LNCAP (cell line): ENCODE data around the gene C3.
A peak's percentile ranks its signal among the peaks of the same experiment; 100 is the strongest.

Experiments
- TF ChIP-seq, protein P1 (sequence below): fragments of 450-650 bp; IDR thresholded peaks from 2 replicates; pipeline ENCODE4 v1.5.1; 2017; ENCODE audit warnings: mild to moderate bottlenecking

The C3 gene

DNA sequence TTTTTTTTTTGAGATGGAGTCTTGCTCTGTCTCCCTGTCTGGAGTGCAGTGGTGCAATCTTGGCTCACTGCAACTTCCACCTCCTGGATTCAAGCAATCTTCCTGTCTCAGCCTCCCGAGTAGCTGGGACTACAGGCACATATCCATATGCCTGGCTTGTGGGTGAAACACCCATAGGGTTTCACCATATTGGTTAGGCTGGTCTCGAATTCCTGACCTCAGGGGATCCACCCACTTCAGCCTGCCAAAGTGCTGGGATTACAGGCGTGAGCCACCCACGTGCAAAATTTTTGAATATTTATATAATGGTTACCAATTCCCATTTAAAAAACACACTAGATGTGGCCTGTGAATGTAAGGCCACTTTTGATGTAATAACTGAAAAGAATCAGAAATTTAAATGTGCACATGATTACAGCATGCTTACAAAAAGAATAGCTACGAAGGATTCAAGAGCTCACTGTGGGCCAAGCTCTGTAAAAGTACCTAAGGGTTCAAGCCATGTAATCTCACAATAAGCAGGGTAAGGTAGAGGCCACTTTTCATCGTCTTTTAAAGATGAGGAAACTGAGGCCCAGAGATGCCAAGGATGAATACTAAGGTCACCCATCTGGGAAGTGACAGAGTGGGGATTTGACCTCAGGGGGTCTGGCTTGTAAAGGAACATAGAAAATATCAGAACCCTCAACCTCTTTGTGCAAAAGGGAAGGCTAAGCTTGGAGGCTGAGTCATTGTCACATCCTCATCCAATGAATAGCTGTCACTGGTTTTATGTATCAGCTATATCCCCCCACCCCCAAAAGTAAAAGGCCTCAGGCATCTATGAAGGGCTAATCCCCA is 68.3 kb downstream of the C3 start:
- TF ChIP-seq, protein P1, sequence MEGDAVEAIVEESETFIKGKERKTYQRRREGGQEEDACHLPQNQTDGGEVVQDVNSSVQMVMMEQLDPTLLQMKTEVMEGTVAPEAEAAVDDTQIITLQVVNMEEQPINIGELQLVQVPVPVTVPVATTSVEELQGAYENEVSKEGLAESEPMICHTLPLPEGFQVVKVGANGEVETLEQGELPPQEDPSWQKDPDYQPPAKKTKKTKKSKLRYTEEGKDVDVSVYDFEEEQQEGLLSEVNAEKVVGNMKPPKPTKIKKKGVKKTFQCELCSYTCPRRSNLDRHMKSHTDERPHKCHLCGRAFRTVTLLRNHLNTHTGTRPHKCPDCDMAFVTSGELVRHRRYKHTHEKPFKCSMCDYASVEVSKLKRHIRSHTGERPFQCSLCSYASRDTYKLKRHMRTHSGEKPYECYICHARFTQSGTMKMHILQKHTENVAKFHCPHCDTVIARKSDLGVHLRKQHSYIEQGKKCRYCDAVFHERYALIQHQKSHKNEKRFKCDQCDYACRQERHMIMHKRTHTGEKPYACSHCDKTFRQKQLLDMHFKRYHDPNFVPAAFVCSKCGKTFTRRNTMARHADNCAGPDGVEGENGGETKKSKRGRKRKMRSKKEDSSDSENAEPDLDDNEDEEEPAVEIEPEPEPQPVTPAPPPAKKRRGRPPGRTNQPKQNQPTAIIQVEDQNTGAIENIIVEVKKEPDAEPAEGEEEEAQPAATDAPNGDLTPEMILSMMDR = no peak

DNA sequence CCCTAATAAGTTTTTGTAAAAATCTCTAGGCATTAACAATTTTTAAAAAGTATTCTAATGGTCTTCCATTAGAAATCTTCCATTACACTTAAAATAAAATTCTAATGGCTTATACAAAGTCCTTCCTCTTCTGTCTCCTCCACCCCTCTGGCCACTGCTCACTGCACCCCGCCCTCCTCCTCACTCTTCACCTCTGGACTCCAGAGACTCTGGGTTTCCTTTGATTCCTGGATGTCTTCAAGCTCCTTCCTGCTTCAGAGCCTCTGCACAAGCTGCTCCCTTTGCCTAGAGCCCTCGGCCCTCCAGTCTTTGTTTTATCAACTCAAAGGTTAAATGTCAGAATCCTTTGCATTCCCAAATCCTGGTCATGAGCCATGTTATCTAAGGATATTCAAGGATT is 71.3 kb downstream of the C3 start:
- TF ChIP-seq, protein P1 = no peak

DNA sequence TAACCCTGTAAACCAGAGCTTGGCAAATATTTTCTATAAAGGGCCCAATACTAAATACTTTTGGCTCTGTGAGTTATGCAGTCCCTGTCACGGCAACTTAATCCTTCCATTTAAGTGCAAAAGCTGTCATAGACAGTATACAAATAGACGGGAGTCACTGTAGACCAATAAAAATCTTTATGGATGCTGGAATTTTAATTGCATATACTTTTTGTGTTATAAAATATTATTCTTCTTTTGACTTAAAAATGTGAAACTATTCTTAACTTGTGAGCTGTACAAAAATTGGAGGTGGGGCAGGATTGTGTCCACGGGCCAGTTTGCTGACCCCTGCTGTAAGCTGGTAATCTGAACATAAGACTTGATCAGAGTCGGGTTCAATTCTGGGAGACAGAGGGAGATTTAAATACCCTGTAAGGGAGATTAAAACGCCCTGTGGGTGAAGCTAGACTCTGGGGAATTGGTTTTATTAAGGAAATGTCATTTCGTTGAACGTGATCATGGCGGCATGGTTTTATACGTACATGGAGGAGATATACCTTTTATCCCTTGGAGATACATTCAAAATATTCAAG is 72.2 kb downstream of the C3 start:
- TF ChIP-seq, protein P1 = no peak

DNA sequence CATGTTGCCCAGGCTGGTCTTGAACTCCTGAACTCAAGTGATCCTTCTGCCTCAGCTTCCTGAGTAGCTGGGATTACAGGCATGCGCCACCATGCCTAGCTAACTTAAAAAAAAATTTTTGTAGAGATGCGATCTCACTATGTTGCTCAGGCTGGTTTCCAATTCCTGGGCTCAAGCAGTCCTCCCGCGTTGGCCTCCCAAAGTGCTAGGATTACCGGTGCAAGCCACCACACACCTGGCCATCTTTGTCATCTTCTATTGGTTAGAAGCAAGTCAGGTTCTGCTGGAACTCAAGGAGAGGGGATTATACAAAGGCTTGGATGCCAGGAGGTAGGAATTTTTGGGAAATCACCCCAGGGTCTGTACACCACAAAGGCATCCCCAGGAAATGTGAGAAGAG is 75.7 kb downstream of the C3 start:
- TF ChIP-seq, protein P1 = no peak

DNA sequence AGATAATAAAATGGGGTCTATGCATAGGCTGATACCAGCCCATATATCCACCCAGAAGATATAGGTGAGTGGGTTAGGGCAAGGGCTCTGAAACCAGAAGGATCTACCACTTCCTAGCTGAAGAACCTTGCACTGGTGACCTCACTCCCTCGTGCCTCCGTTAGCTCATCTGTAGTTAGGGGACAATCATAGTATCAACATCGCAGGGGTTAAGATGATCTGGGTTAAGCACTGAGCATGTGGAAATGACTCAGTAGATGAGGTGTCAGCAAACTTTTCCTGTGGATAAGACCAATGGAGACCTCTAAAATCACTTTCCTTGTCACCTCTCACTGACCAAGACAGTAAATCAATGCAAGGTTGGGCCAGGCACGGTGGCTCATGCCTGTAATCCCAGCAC is 81.0 kb downstream of the C3 start:
- TF ChIP-seq, protein P1 = no peak

DNA sequence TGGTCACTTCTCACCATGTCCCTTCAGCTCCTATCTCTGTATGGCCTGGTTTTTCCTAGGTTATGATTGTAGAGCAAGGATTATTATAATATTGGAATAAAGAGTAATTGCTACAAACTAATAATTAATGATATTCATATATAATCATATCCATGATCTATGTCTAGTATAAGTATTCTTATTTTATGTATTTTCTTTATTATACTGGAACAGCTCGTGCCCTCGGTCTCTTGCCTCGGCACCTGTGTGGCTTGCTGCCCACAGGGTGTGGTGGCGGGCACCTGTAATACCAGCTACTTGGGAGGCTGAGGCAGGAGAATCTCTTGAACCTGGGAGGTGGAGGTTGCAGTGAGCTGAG is 87.0 kb downstream of the C3 start:
- TF ChIP-seq, protein P1 = peak; percentile 7; the same call in 1 of the 2 replicates

DNA sequence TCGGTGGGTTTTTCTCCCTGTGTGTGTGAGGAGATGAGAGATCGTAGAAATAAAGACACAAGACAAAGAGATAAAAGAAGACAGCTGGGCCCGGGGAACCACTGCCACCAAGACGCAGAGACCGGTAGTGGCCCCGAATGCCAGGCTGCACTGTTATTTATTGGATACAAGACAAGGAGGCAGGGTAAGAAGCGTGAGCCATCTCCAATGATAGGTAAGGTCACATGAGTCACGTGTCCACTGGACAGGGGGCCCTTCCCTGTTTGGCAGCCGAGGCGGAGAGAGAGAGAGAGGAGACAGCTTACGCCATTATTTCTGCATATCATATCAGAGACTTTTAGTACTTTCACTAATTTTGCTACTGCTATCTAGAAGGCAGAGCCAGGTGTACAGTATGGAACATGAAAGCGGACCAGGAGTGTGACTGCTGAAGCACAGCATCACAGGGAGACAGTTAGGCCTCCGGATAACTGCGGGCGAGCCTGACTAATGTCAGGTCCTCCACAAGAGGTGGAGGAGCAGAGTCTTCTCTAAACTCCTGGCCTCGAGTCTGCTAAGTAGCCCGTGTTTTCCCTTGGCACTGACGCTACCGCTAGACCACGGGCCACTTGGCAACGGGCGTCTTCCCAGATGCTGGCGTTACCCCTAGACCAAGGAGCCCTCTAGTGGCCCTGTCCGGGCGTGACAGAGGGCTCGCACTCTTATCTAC is 87.5 kb downstream of the C3 start:
- TF ChIP-seq, protein P1 = peak; percentile 81
